ENCODE data around the gene APBA2.
"Not testable (repeated sequence)": the region's sequence is repeated elsewhere in the genome, so short reads cannot be mapped to it uniquely, and the experiment has no call there.

Gene APBA2

DNA sequence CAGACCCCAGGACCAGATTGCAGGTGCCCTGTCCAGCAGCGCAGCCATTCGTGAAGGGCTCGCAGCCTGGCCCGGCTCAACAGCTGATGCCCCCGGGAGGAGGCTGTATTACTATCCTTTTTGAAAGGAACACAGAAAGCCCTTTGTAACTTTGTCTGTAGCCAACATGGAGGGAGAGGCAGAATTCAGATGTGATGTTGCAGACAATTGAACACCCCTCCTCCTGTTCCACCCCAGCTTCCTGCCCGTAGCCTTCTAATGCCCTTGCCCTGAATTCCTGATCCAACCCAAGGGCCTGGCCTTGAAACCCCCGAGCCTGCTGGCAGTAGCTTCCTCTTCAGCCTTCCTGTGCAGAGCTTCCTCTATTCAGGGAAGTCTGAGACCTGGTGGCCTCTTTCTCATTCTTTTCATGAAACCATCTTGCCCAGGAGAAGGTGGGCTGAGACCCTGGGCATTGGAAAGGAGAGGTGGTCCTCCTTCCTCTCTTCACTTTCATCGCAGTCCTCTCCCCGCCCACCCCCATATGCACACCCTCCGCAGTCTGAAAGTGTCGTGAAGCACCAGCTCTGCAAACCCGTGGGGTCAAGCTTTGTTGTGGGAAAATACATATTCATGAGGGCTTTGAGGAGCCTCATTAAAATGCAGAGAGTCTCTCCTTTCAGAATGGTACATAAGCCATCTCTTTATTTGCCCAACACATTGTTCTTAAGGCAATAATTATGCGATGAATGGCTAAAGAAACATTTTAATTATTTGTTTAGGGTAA, 109.2 kb downstream of the APBA2 start:
- in situ Hi-C loops (cut with HindIII; ENCODE audit: low sequenced_read_pairs), result no loop called here

GRCh38 chr15:28995705-28996104, 109.9 kb downstream of the APBA2 start:
- in situ Hi-C loops (cut with HindIII; ENCODE audit: low sequenced_read_pairs), result no loop called here

- in situ Hi-C loops (cut with HindIII; ENCODE audit: low sequenced_read_pairs), result no loop called here
These were observed 110.5 kb downstream of the APBA2 start for GRCh38 chr15:28996289-28996688.

- in situ Hi-C loops (cut with HindIII; ENCODE audit: low sequenced_read_pairs), result no loop called here
These were observed 111.2 kb downstream of the APBA2 start for GRCh38 chr15:28996953-28997352.

- in situ Hi-C loops (cut with HindIII; ENCODE audit: low sequenced_read_pairs), result no loop called here
These were observed 112.0 kb downstream of the APBA2 start for GRCh38 chr15:28997791-28998190.

- in situ Hi-C loops (cut with HindIII; ENCODE audit: low sequenced_read_pairs), result no loop called here
These were observed 112.7 kb downstream of the APBA2 start for GRCh38 chr15:28998511-28998910.

GRCh38 chr15:29003191-29003839, 117.5 kb downstream of the APBA2 start:
- in situ Hi-C loops (cut with HindIII; ENCODE audit: low sequenced_read_pairs), result no loop called here

DNA sequence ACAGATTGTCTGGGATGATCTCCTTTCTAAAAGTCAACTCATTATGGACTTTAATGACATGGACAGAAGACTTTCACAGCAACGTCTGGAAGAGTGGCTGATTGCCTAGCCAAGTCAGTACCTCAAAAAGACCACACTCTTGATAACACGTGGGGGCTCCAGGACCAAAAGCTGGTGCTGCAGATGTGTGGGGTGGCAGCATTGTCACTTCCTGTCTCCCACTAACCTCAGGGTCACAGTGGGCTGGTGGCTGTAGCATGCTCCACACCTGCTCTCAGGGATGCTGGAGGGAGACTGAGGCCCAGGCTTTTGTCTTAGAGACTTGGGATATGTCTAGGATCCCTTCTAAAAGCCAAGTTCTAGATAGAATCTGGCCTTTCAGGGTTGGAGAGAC, 118.1 kb downstream of the APBA2 start:
- in situ Hi-C loops (cut with HindIII; ENCODE audit: low sequenced_read_pairs), result no loop called here

- in situ Hi-C loops (cut with HindIII; ENCODE audit: low sequenced_read_pairs), result no loop called here
These were observed 120.2 kb downstream of the APBA2 start for GRCh38 chr15:29005931-29006330.

DNA sequence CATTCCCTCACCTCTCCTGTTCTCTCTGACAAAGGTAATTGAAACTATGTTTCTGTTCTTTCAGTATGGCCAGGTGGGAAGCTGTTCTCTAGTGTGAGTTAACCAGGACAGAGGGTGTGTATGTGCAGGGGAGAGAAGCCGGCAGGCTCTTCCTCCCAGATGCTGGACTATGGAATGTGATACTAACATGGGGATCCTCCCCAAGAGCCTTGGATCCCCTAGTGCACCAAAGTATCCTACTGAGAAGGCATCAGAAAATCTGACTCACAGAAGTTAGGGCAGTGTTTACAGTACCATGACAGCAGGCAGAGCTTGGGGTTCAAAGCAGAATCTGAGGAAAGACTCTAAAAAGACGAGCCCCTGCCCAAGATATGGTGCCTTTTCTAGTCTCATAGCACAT, 123.1 kb downstream of the APBA2 start:
- in situ Hi-C loops (cut with HindIII; ENCODE audit: low sequenced_read_pairs), result no loop called here

- in situ Hi-C loops (cut with HindIII; ENCODE audit: low sequenced_read_pairs), result loop anchor here (10.0 kb wide), 1 partner anchor 63 kb away; no protein-coding TSS in a partner anchor
These were observed 126.3 kb downstream of the APBA2 start for GRCh38 chr15:29012097-29012496.

- in situ Hi-C loops (cut with HindIII; ENCODE audit: low sequenced_read_pairs), result loop anchor here (10.0 kb wide), 1 partner anchor 60 kb away; no protein-coding TSS in a partner anchor
These were observed 128.7 kb downstream of the APBA2 start for GRCh38 chr15:29014493-29014892.

DNA sequence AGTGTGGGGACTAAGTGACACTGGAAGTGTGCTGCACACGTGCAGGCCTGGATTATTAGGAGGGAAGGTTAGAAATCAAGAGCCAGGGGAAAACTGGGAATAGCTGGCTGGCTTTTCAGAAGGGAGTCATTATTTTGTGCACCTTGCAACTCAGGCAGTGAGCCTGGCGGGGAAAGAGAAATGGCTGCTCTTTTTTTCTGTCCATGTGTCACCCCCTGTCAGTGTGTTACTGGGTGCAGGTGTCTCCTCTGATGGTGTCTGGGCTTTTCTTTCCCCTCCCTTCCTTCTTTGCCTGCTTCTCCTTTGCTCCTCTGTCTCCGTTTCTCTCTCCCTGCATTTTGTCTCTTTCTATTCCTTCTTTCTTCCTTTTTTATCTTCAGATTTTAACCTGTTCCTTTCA, 130.7 kb downstream of the APBA2 start:
- in situ Hi-C loops (cut with HindIII; ENCODE audit: low sequenced_read_pairs), result loop anchor here (10.0 kb wide), 1 partner anchor 58 kb away; no protein-coding TSS in a partner anchor

DNA sequence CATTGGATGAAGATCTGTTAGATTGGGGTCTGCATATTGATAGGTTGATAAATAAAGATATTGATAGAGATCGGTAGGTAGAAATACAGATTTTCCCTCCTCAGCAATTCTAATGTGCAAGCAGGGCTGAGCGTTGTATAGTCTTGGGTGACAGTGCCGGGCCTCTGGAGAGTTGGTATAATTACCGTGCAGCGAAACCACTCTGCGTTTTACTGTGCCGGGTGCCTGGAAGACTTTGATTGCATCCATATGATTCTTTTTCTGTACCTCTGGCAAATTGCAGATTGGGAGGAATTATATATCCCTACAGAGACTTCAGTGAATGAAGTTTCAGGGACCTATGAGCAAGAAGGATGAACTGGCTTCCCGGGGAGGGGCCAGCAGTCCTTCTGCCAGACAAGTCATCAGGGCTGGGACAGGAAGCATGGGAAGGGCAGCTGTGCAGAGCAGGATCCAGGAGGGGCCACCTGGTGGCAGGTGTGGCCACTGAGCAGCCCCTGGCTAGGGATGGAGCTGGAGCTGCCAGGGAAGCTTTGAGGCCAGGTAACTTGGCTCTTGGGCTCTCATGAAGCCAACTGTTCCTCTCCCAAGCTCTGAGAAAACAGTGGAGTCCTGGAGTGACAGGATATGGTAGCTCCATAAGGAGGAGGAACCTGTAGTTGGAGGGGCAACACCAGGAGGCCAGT, 132.5 kb downstream of the APBA2 start:
- in situ Hi-C loops (cut with HindIII; ENCODE audit: low sequenced_read_pairs), result loop anchor here (10.0 kb wide), 1 partner anchor 57 kb away; no protein-coding TSS in a partner anchor

- in situ Hi-C loops (cut with HindIII; ENCODE audit: low sequenced_read_pairs), result loop anchor here (10.0 kb wide), 1 partner anchor 56 kb away; no protein-coding TSS in a partner anchor
These were observed 133.5 kb downstream of the APBA2 start for GRCh38 chr15:29018995-29019976.

DNA sequence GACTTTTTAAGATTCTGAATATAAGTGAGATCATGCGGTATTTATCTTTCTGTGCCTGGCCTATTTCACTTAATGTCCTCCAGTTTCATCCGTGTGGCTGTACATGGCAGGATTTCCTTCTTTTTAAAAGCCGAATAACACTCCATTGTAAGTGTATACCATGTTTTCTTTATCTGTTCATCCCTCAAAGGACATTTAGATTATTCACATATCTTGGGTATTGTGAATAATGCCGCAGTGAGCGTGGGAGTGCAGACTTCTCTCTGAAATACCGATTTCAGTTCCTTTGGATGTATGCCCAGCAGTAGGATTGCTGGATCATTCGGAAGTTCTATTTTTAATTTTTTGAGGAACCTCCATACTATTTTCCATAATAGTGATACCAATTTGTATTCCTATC, 136.1 kb downstream of the APBA2 start:
- in situ Hi-C loops (cut with HindIII; ENCODE audit: low sequenced_read_pairs), result no loop called here

GRCh38 chr15:29024662-29025061, 138.9 kb downstream of the APBA2 start:
- in situ Hi-C loops (cut with HindIII; ENCODE audit: low sequenced_read_pairs), result no loop called here

DNA sequence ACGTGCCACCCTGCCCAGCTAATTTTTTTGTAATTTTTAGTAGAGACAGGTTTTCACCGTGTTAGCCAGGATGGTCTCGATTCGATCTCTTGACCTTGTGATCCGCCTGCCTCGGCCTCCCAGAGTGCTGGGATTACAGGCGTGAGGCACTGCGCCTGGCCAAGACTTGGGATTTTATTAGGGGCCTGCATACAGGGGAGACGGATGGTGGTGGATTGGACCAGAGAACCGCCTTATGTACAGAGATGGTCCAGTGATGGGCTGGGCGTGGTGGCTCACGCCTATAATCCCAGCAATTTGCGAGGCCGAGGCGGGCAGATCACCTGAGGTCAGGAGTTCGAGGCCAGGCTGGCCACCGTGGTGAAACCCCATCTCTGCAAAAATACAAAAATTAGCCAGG, 139.6 kb downstream of the APBA2 start:
- in situ Hi-C loops (cut with HindIII; ENCODE audit: low sequenced_read_pairs), result not testable (repeated sequence)

DNA sequence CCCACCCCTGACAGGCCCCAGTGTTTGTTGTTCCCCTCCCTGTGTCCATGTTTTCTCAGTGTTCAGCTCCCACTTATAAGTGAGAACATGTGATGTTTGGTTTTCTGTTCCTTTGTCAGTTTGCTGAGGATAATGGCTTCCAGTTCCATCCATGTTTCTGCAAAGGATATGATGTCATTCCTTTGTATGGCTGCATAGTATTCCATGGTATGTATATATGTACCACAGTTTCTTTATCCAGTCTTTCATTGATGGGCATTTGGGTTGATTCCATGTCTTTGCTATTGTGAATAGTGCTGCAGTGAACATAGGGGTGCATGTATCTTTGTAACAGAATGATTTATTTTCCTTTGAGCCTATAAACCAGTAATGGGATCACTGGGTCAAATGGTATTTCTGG, 142.4 kb downstream of the APBA2 start:
- in situ Hi-C loops (cut with HindIII; ENCODE audit: low sequenced_read_pairs), result not testable (repeated sequence)

GRCh38 chr15:29029651-29030195, 143.9 kb downstream of the APBA2 start:
- in situ Hi-C loops (cut with HindIII; ENCODE audit: low sequenced_read_pairs), result no loop called here
